CD4-positive, alpha-beta T cell treated with Interleukin-17A for 1 hour (primary cell): Measurements from ENCODE around the gene TCERG1.

Experiments used
- DNase-seq: peaks from one replicate; pipeline ENCODE4 v3.0.0-alpha.2; 2020

The TCERG1 gene

GRCh38 chr5:146446861-146447733, at the start of gene TCERG1:
Gene TCERG1 (plus strand): TSS chr5:146447333. CDS start chr5:146447350, 17 bp downstream.
- DNase-seq = peak; percentile 100

GRCh38 chr5:146398826-146399225, 48.3 kb upstream of the TCERG1 start:
- no peak for DNase-seq

- no peak for DNase-seq
Measured at GRCh38 chr5:146399481-146399880, 47.7 kb upstream of the TCERG1 start.

- no peak for DNase-seq
Measured at GRCh38 chr5:146400201-146400600, 46.9 kb upstream of the TCERG1 start.

- no peak for DNase-seq
Measured at GRCh38 chr5:146401021-146401420, 46.1 kb upstream of the TCERG1 start.

GRCh38 chr5:146402949-146403348, 44.2 kb upstream of the TCERG1 start:
- DNase-seq = no peak

- DNase-seq = no peak
Measured at GRCh38 chr5:146409054-146409671, 38.0 kb upstream of the TCERG1 start.

- no peak for DNase-seq
Measured at GRCh38 chr5:146410272-146410671, 36.9 kb upstream of the TCERG1 start.

- DNase-seq = no peak
Measured at GRCh38 chr5:146419696-146420095, 27.4 kb upstream of the TCERG1 start.

GRCh38 chr5:146425023-146425422, 22.1 kb upstream of the TCERG1 start:
- no peak for DNase-seq

GRCh38 chr5:146426305-146426704, 20.8 kb upstream of the TCERG1 start:
- DNase-seq = no peak

- DNase-seq = peak; percentile 52
Measured at GRCh38 chr5:146426853-146427618, 20.1 kb upstream of the TCERG1 start.

GRCh38 chr5:146427619-146427997, 19.5 kb upstream of the TCERG1 start:
- DNase-seq = no peak

GRCh38 chr5:146428658-146429057, 18.5 kb upstream of the TCERG1 start:
- DNase-seq = no peak

- DNase-seq = no peak
Measured at GRCh38 chr5:146440353-146440752, 6.8 kb upstream of the TCERG1 start.

GRCh38 chr5:146440870-146441495, 6.2 kb upstream of the TCERG1 start:
- no peak for DNase-seq

- DNase-seq = no peak
Measured at GRCh38 chr5:146441896-146442295, 5.2 kb upstream of the TCERG1 start.

- DNase-seq = peak; percentile 21
Measured at GRCh38 chr5:146447734-146448380, 724 bp downstream of the TCERG1 start.

- no peak for DNase-seq
Measured at GRCh38 chr5:146448783-146449519, 1.8 kb downstream of the TCERG1 start.

- DNase-seq = no peak
Measured at GRCh38 chr5:146450002-146450401, 2.9 kb downstream of the TCERG1 start.

GRCh38 chr5:146451411-146451810, 4.3 kb downstream of the TCERG1 start:
- no peak for DNase-seq

GRCh38 chr5:146457431-146457830, 10.3 kb downstream of the TCERG1 start:
- DNase-seq = no peak
